ENCODE data around the gene CLPTM1.

DNA sequence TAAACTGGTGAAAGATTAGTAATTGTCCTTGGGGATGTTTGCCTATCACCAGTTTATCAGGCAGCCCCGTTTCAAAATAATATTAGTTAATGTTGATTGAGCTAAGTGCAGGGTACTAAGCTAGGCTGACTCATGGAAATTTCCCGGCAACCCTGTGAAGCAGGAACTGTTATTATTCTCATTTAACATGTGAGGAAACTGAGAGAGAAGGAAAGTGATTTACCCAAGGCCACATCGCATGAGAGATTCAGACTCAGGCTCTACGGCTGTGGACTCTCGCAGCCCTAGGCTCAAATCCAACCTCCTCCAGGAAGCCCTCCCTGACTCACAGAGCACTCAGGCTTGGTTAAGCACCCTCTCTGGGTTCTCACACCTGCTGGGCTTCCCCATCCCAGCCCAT lies 19.7 kb downstream of the CLPTM1 start:
- TF ChIP-seq, protein P1, sequence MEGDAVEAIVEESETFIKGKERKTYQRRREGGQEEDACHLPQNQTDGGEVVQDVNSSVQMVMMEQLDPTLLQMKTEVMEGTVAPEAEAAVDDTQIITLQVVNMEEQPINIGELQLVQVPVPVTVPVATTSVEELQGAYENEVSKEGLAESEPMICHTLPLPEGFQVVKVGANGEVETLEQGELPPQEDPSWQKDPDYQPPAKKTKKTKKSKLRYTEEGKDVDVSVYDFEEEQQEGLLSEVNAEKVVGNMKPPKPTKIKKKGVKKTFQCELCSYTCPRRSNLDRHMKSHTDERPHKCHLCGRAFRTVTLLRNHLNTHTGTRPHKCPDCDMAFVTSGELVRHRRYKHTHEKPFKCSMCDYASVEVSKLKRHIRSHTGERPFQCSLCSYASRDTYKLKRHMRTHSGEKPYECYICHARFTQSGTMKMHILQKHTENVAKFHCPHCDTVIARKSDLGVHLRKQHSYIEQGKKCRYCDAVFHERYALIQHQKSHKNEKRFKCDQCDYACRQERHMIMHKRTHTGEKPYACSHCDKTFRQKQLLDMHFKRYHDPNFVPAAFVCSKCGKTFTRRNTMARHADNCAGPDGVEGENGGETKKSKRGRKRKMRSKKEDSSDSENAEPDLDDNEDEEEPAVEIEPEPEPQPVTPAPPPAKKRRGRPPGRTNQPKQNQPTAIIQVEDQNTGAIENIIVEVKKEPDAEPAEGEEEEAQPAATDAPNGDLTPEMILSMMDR (IDR thresholded peaks at IDR 0.05) = no peak
- no peak for TF ChIP-seq EZH2 (IDR thresholded peaks at IDR 0.05; ENCODE audit: borderline replicate concordance, insufficient read depth, low read depth, low read length, poor library complexity, severe bottlenecking)
